Measurements from ENCODE around the gene OCLN.
"Not testable (repeated sequence)": the region's sequence is repeated elsewhere in the genome, so short reads cannot be mapped to it uniquely, and the experiment has no call there.

The OCLN gene

DNA sequence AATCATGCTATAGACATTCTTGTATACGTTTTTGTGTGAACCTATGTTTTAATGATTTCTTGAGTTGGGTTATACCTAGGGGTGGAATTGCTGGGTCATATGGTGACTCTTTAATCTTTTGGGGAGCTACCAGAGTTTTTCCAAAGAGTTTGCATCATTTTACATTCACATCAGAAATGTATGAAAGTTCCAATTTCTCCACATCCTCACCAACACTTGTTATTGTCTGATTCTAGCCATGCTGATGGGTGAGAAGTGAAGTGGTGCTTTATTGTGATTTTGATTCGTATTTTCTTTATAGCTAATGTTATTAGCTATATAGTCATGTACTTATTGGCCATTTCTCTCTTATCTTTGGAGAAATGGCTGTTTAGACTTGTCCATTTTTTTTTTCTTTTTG, 18.1 kb downstream of the OCLN start:
- DNase-seq: no peak
- TF ChIP-seq, protein P1, sequence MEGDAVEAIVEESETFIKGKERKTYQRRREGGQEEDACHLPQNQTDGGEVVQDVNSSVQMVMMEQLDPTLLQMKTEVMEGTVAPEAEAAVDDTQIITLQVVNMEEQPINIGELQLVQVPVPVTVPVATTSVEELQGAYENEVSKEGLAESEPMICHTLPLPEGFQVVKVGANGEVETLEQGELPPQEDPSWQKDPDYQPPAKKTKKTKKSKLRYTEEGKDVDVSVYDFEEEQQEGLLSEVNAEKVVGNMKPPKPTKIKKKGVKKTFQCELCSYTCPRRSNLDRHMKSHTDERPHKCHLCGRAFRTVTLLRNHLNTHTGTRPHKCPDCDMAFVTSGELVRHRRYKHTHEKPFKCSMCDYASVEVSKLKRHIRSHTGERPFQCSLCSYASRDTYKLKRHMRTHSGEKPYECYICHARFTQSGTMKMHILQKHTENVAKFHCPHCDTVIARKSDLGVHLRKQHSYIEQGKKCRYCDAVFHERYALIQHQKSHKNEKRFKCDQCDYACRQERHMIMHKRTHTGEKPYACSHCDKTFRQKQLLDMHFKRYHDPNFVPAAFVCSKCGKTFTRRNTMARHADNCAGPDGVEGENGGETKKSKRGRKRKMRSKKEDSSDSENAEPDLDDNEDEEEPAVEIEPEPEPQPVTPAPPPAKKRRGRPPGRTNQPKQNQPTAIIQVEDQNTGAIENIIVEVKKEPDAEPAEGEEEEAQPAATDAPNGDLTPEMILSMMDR (IDR thresholded peaks at IDR 0.05): no peak
- Mint-ChIP-seq H3K36me3 (ENCODE audit: low read depth) (peaks cover 6% of the 10 kb centered on the region), H3K4me3 (no peak overlapping the region), H3K4me1 (no peaks in the 10 kb centered on the region), H3K27ac (no peak overlapping the region), H3K9me3 (peaks cover 11% of the 10 kb centered on the region), H3K27me3 (ENCODE audit: low read depth, poor library complexity) (peaks cover 4% of the 10 kb centered on the region)

DNA sequence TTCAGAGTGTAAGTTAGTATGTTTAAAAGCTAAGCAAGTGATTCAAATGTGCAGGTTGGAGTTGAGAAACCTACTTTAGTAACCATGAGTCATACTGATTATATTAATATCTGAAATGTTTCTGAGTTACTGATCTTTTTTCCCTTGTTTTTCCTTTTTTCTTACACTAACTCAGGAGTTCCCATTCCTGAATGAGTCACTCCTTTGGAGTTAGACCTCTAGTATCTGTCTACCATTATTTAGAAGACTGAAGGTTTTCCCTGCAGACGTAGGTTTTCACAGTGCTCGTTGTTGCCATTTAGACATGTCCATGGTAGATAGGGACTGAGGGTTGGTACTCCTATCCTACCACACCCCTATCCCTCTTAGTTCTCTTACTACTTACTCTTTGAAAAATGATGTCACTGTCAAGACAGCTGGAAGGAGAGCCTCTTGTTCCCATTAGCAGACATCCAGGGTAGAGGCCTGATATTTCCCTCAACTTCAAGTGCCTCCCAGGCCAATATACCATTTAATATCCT, 20.2 kb downstream of the OCLN start:
- no peak overlapping the region for H3K27ac Mint-ChIP-seq
- H3K4me1 Mint-ChIP-seq: peaks cover 12% of the 10 kb centered on the region
- TF ChIP-seq, protein P1 (IDR thresholded peaks at IDR 0.05): no peak
- no peak overlapping the region for H3K4me3 Mint-ChIP-seq
- peaks cover 6% of the 10 kb centered on the region for H3K36me3 Mint-ChIP-seq (ENCODE audit: low read depth)
- peaks cover 7% of the 10 kb centered on the region for H3K27me3 Mint-ChIP-seq (ENCODE audit: low read depth, poor library complexity)
- DNase-seq: no peak
- peaks cover 15% of the 10 kb centered on the region for H3K9me3 Mint-ChIP-seq

DNA sequence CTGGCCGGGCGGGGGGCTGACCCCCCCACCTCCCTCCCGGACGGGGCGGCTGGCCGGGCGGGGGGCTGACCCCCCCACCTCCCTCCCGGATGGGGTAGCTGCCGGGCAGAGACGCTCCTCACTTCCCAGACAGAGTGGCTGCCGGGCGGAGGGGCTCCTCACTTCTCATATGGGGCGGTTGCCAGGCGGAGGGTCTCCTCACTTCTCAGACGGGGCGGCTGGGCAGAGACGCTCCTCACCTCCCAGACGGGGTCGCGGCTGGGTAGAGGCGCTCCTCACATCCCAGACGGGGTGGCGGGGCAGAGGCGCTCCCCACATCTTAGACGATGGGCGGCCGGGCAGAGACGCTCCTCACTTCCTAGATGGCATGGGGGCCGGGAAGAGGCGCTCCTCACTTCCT, 23.0 kb downstream of the OCLN start:
- DNase-seq; H3K4me3 Mint-ChIP-seq; H3K27me3 Mint-ChIP-seq (ENCODE audit: low read depth, poor library complexity); H3K36me3 Mint-ChIP-seq (ENCODE audit: low read depth); H3K27ac Mint-ChIP-seq: not testable (repeated sequence)
- Mint-ChIP-seq H3K4me1 (peaks cover 30% of the 10 kb centered on the region), H3K9me3 (peaks cover 15% of the 10 kb centered on the region)

DNA sequence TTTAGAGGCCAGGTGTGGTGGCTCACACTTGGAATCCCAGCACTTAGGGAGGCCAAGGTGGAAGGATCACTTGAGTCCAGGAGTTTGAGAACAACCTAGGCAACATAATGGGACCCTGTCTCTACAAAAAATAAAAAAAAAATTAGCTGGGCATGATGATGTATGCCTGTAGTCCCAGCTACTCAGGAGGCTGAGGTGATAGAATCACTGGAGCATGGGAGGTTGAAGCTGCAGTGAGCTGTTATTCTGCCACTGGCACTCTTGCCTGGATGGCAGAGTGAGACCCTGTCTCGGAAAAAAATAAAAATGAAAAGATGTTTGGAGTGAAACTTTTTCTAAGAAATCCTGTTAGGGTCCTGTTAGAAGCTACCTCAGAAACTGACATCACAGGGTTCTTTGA, 24.2 kb downstream of the OCLN start:
- Mint-ChIP-seq H3K27ac (peak overlapping the region; percentile 42), H3K4me1 (peaks cover 30% of the 10 kb centered on the region), H3K27me3 (ENCODE audit: low read depth, poor library complexity) (peaks cover 3% of the 10 kb centered on the region), H3K36me3 (ENCODE audit: low read depth) (peaks cover 6% of the 10 kb centered on the region), H3K4me3 (no peak overlapping the region), H3K9me3 (peaks cover 15% of the 10 kb centered on the region)
- TF ChIP-seq, protein P1 (IDR thresholded peaks at IDR 0.05): no peak
- no peak for DNase-seq

DNA sequence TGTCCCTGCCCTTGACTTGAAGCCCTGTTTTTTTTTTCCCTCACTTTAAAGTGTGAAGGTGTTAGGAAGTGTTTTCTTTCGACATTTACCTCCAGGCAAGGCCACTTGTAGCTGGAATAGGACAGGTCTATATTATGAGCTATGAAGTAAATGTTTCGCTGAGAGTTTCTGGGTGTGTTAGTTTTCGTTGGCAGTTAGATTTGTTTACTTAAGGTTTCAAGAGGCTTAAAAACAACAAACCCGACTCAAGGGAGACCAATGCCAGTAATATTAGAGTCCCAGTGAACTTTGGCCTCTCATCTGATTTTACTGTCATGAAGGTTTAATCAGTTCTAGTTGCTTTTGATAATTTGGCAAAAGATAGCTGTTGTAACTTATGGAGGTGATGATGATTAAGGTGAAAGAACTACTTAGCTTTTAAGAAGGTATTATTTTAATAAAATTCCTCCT, 25.2 kb downstream of the OCLN start:
- peaks cover 30% of the 10 kb centered on the region for H3K4me1 Mint-ChIP-seq
- H3K36me3 Mint-ChIP-seq (ENCODE audit: low read depth): peaks cover 6% of the 10 kb centered on the region
- H3K9me3 Mint-ChIP-seq: peaks cover 15% of the 10 kb centered on the region
- peaks cover 3% of the 10 kb centered on the region for H3K27me3 Mint-ChIP-seq (ENCODE audit: low read depth, poor library complexity)
- peak overlapping the region; percentile 24 for H3K4me3 Mint-ChIP-seq
- DNase-seq: no peak
- H3K27ac Mint-ChIP-seq: peak overlapping the region; percentile 27
- TF ChIP-seq, protein P1 (IDR thresholded peaks at IDR 0.05): no peak

DNA sequence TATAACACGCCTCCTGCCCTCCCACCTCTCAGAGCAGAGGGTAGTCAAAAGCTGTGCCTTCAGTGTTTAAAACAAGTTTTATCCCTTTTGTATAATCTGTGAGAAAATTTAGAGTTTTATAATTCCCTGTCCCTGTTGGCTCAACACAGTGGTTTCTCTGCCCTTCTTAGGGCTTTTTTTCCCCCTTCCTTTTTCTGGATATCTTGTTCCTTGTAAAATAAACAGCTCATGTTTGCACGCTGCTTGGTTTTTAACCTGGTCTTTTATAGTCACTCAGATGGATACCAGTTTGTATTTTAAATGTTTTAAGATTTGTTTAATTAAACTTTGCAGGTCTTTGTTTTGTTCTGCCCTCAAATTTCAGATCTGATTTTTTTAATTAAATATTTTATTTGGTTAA, 26.7 kb downstream of the OCLN start:
- H3K4me3 Mint-ChIP-seq: peak overlapping the region; percentile 20
- peaks cover 6% of the 10 kb centered on the region for H3K9me3 Mint-ChIP-seq
- H3K27me3 Mint-ChIP-seq (ENCODE audit: low read depth, poor library complexity): peaks cover 3% of the 10 kb centered on the region
- DNase-seq: no peak
- peaks cover 30% of the 10 kb centered on the region for H3K4me1 Mint-ChIP-seq
- no peak overlapping the region for H3K27ac Mint-ChIP-seq
- peaks cover 2% of the 10 kb centered on the region for H3K36me3 Mint-ChIP-seq (ENCODE audit: low read depth)
- TF ChIP-seq, protein P1 (IDR thresholded peaks at IDR 0.05): no peak
